Activated CD4-positive, CD25-positive, alpha-beta regulatory T cell treated with anti-CD3 and anti-CD28 coated beads, Interleukin-2, amount 50 U/mL, for 72 hours (primary cell): ENCODE data around the gene ZFYVE1.

Source experiments
- DNase-seq: peaks from one replicate; pipeline ENCODE4 v3.0.0; 2021

ZFYVE1 gene

DNA sequence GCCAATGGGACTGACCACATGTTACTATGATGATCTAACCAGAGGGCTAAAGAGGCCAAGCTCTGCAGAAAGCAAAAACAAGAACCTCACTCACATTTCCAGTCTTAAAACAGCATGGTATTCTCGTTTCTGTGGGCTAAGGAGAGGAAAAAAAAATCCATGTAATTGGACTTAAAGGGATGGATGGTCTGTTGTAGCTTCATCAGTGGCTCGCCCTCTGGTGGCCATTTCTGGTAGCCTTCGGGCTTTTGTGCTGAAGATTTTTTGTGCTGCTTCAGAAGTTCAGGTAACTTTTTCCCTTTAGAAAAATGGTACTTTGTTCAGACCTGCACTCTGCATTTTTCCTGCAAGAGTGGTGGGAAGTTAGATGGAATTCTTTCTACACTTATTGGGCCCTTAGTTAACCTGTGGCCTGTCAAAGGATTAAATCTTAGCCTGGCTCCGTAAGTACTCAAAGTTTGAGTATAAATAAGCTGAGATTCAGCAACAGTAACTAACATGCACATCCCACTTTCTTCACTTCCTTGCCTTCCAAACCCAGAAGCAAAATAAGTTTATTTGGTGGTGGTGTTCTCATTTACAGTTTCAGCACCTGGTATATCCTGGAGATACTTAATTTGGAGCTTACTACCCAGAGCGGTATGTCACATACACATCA, 78.3 kb downstream of the ZFYVE1 start:
- peak; percentile 70 for DNase-seq

DNA sequence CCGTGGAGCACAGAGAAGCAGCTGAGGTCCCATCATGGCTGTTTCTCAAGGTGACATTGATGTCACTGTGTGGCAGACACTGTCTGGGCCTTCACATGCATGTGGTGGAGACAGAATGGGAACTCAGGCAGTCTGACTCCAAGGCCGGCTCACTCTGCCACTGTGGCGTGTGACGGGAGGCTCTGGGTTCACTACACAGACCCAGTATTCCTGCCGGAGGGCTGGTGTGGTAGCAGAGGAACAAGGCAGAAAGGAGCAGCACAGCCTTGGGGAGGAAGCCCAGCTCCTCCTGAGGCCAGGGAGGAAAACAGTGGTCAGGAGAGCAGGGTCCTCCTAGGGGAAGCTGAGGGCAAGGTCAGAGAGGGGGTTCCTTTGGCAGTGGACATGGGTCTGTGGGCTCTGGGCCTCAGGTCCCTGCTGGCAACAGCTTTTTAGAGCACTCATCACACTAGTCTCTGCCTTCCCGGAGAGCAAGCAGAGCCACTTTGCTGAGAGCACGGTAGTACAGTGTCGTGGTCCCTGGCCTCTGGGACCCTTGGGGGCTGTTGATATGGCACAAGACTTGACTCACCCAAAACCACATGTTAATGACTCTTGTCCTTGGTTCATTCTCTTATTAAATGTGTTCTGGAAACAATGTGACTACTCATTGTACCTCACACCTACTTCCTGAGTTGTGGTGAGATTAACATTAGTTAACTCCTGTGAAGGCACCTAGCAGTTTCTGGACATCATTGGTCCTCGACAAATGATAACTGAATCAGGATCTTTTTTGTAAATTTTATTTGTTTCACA, 79.3 kb downstream of the ZFYVE1 start:
- no peak for DNase-seq

GRCh38 chr14:72946491-72946890, 80.4 kb downstream of the ZFYVE1 start:
- no peak for DNase-seq

GRCh38 chr14:72945356-72946027, 81.4 kb downstream of the ZFYVE1 start:
- no peak for DNase-seq

- DNase-seq = no peak
Observed at GRCh38 chr14:72943876-72944430, 83.0 kb downstream of the ZFYVE1 start.

DNA sequence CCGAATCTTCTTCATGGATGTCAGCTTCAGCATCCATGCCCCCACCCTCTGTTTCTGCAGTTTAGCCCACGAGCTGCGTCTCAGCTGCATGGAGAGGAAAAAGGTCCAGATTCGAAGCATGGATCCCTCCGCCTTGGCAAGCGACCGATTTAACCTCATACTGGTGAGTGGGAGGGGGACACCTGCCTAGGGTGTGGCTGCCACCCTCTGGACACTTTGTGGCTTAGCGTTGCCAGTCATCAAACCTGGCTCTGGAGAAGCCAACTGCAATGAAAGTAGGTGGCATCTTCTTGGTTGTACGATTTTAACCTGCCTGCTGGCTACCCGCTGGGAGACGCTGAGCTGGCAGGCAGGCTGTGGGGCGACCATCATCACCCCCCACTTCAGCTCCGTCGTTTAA, 84.0 kb downstream of the ZFYVE1 start:
- DNase-seq = no peak

- no peak for DNase-seq
Observed at GRCh38 chr14:72941286-72941985, 85.5 kb downstream of the ZFYVE1 start.

DNA sequence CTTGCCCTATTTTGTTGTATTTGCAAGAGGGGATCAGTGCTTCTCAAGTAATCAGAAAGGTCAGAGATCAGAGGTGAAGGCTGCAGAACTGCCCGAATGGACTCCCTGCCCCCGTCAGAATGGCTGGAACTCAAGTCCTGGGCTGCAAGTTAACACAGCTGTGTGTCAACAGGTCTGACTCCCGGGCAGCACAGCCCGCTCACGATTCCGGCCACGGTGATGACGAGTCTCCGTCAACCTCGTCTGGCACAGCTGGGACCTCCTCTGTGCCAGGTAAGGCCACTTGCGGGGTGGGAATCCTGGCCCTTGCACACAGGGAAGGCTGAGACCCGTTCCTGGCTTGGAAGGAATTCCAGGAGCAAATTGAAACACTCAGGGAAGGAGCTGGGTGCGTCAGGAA, 87.3 kb downstream of the ZFYVE1 start:
- no peak for DNase-seq

DNA sequence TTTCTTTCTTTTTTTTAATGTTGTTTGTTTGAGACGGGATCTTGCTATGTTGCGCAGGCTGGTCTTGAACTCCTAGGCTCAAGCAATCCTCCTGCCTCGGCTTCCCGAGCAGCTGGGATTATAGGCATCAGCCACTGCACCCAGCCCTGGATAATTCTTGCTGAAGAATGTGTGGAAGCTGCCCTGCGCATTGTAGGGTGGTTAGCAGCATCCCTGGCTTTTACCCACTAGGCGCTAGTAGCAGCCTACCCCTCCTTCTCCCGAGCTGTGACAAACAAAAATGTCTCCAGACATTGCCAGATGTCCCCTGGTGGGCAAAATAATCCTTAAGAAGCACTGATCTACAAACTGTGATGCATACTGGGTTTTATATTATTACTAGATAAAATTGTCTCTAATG, 94.0 kb downstream of the ZFYVE1 start:
- no peak for DNase-seq

GRCh38 chr14:72929316-72930080, 97.4 kb downstream of the ZFYVE1 start:
- DNase-seq = no peak

GRCh38 chr14:72928872-72929271, 98.0 kb downstream of the ZFYVE1 start:
- DNase-seq = no peak

DNA sequence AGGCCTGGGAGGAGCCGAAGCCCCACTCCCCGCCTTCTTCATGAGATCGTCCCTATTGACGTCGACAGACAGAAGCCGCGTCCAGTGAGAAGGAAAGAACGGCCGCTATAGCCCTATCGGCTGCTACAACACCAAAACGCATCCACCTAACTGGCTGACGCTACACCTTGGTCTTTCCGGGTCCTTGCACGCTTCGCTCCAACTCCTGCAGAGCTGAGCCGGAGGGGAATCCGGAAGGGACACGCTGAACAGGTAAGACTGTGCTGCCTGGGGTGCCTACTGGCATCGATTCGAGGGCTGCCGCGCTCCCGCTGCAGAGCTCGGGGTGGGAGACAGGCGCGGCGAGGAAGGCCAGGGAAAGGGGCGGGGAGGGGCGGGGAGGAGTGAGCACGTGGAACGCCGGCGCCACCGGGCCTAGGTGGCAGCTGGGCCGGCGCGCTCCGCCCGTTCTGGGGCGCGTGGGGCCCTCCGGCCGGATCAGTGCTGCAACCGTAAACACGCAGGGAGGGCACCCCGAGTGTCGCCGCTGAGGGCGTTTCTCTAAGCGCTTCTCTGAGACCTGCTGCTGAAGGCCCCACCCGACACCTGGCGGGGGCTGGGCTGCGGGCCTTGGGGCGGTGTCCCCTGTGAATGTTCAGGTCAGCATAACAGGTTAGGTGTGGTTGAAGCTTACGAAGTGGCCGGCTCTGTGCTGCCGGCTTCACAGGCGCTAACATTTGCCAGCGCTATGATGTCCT, 100.4 kb downstream of the ZFYVE1 start, which contains the start of gene DCAF4:
Gene DCAF4 (plus strand): TSS at position 173 of the 737 bp plus-strand sequence. CDS start 11,515 bp downstream, outside the sequence.
- DNase-seq = peak; percentile 91

- no peak for DNase-seq
Observed at GRCh38 chr14:72925815-72926291, 101.1 kb downstream of the ZFYVE1 start.

DNA sequence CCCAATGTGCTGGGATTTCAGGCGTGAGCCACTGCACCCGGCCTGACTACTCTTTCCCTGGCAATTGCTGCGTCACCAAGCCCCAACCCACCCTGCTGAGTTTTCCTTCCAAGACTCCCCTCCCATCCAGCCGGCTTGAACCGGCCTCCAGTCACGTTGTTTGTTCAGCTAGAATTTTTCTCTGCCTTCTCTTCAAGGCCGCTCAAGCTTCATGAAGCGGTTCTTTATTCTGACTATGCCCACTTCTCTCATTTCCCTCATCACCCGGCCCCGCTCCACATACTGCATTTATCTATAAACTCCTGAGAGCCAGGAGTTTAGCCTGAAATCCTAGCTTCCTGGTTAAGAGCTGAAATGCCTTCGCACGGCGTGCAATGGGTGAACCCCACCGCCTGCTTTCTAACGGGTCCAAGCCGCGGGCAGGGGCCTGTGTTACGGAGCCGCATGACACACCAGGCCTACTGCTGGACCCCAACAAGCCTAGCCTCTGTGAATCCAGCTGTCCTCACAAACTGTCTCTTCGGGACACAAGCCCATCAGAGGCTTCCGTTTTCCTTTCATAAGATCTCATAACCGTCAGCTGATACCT, 101.6 kb downstream of the ZFYVE1 start:
- no peak for DNase-seq

DNA sequence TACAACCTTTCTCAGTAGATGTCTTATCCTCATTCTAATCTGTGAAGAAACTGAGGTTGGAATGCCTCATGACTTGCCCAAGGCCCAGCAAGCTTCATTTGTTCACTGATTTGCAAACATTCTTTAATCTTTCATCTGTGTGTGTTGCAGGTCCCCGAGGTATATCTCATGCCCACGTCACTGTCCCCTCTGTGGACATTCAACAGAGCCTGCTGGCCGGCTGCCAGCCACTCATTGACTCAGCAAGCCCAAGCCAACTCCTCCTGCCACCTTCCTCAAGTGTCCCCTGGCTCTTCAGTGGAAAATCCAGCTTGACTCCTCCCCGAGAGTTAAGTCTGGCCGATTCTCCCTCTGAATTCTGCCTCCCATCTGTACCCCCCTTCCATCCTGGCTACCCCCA, 102.6 kb downstream of the ZFYVE1 start:
- no peak for DNase-seq

DNA sequence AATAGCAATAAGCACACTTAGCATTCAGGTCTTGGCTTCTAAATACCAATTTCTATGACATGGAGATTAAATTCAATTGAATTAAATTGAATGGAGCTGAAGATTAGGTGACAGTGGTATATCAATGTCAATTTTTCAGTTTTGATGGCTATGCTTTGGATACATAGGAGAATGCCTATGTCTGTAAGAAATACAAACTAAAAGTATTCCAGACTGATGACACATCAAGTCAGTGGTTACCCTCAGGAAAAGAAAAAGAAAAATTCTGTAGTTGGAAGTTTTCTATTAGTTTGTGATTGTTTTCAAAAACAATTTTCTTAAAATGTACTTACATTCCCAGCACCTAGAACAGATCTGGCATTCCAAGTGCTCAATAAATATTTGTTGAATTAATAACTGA, 105.5 kb downstream of the ZFYVE1 start:
- DNase-seq = no peak

DNA sequence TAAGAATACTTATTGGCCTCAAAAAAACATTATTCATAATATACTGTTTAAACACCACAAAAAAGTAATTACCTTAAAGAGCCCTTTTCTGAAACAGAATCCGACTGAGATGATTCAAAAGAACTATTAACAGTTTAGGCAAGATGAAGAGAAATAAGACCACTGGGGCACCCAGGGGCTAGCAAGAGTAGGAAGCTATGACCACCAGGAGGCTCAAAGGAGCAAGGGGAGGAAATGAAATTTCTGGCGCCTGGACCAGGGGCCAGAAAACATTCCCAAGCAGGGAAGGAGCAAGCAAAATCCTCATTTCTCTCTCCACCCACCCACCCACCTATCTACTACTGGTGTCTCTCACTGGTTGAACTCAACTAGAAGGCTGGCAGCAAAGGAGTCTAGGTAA, 106.9 kb downstream of the ZFYVE1 start:
- DNase-seq = no peak
